ENCODE measurements around the gene USP2.

DNA sequence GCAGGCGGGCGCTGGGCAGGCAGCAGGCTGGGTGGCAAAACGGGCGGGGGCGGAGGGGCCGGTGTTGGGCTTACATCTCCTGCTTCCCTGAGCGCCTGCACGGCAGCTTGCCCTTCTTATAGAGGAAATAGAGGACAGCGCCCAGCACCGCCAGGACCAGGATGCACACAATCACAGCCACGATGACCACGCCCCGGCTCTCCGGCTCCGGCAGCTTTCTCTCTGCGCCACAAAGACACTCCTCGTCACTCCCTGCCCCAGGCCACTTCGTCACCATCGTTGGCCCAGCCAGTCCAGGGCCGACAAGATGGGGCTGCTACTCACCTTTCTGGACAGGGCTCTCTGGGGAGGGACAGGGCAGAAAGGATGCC, 70.8 kb downstream of the USP2 start:
- no peak for TF ChIP-seq NFRKB (IDR thresholded peaks at IDR 0.05)
- no peak for TF ChIP-seq HDGF (IDR thresholded peaks at IDR 0.05; ENCODE audit: borderline replicate concordance)
- TF ChIP-seq SP1 (IDR thresholded peaks at IDR 0.05), result no peak
- no peak for TF ChIP-seq SUZ12 (IDR thresholded peaks at IDR 0.05)
- TF ChIP-seq TARDBP (IDR thresholded peaks at IDR 0.05), result no peak
- no peak for TF ChIP-seq FOXA1 (IDR thresholded peaks at IDR 0.05)
- TF ChIP-seq L3MBTL2 (conservative IDR thresholded peaks at IDR 0.05), result no peak
- no peak for TF ChIP-seq BHLHE40 (IDR thresholded peaks at IDR 0.05; ENCODE audit: borderline replicate concordance)
- no peak for TF ChIP-seq CTBP1 (IDR thresholded peaks at IDR 0.05; ENCODE audit: borderline replicate concordance)
- no peak for TF ChIP-seq PKNOX1 (IDR thresholded peaks at IDR 0.05)
- TF ChIP-seq ELF4 (IDR thresholded peaks at IDR 0.05), result no peak
- TF ChIP-seq ARNT (IDR thresholded peaks at IDR 0.05), result no peak
- no peak for TF ChIP-seq LEF1 (IDR thresholded peaks at IDR 0.05; ENCODE audit: borderline replicate concordance)
- TF ChIP-seq ZNF384 (IDR thresholded peaks at IDR 0.05), result no peak
